ENCODE data around the gene KIAA0753.

KIAA0753 gene

GRCh38 chr17:6554342-6554741 is 86.2 kb downstream of the KIAA0753 start:
- no peak for TF ChIP-seq CTCF (IDR thresholded peaks at IDR 0.05; ENCODE audit: control extremely low read depth, extremely low read depth, low read depth, missing control alignments)
- no peak for DNase-seq (ENCODE audit: extremely low spot score)
- POLR2A ChIA-PET, result no interaction called here
- CTCF ChIA-PET, result no interaction called here

- DNase-seq (ENCODE audit: extremely low spot score), result no peak
- ChIA-PET POLR2A (no interaction called here), CTCF (no interaction called here)
- no peak for TF ChIP-seq CTCF (IDR thresholded peaks at IDR 0.05; ENCODE audit: control extremely low read depth, extremely low read depth, low read depth, missing control alignments)
These were observed 88.5 kb downstream of the KIAA0753 start for GRCh38 chr17:6551869-6552531.

- no peak for TF ChIP-seq CTCF (IDR thresholded peaks at IDR 0.05; ENCODE audit: control extremely low read depth, extremely low read depth, low read depth, missing control alignments)
- CTCF ChIA-PET, result interaction anchor here (1.2 to 1.6 kb wide), 2 partner anchors 15 to 78 kb away, joined by 3 to 5 read pairs; no protein-coding TSS in a partner anchor
- POLR2A ChIA-PET, result no interaction called here
- DNase-seq (ENCODE audit: extremely low spot score), result no peak
These were observed 89.2 kb downstream of the KIAA0753 start for GRCh38 chr17:6551356-6551755.

- POLR2A ChIA-PET, result no interaction called here
- DNase-seq (ENCODE audit: extremely low spot score), result no peak
- TF ChIP-seq CTCF (IDR thresholded peaks at IDR 0.05; ENCODE audit: control extremely low read depth, extremely low read depth, low read depth, missing control alignments), result no peak
- CTCF ChIA-PET, result interaction anchor here (1.6 kb wide), 3 partner anchors 11 to 76 kb away, joined by 3 to 5 read pairs (median 5); no protein-coding TSS in a partner anchor
These were observed 91.0 kb downstream of the KIAA0753 start for GRCh38 chr17:6549384-6550036.

- TF ChIP-seq CTCF (IDR thresholded peaks at IDR 0.05; ENCODE audit: control extremely low read depth, extremely low read depth, low read depth, missing control alignments), result no peak
- ChIA-PET POLR2A (no interaction called here), CTCF (interaction anchor here (1.1 to 1.6 kb wide), 3 partner anchors 10 to 15 kb away, joined by 3 to 5 read pairs (median 3); no protein-coding TSS in a partner anchor)
- DNase-seq (ENCODE audit: extremely low spot score), result peak; percentile 51
These were observed 91.8 kb downstream of the KIAA0753 start for GRCh38 chr17:6548578-6549330.

GRCh38 chr17:6548034-6548433 is 92.5 kb downstream of the KIAA0753 start:
- no peak for DNase-seq (ENCODE audit: extremely low spot score)
- TF ChIP-seq CTCF (IDR thresholded peaks at IDR 0.05; ENCODE audit: control extremely low read depth, extremely low read depth, low read depth, missing control alignments), result no peak
- POLR2A ChIA-PET, result no interaction called here
- CTCF ChIA-PET, result interaction anchor here (1.1 to 1.6 kb wide), 3 partner anchors 10 to 16 kb away, joined by 3 read pairs; no protein-coding TSS in a partner anchor

Data from GM10248 (cell line).